ENCODE measurements around the gene RASGRP3. TPM values are rescaled to one million over a fixed set of nuclear protein-coding genes. Genes with fewer than 3 reads are reported as not detected.

The RASGRP3 gene
- total RNA-seq, 4 donors from 2014 or later: 3.7 to 10.6 (median 6.7) TPM

DNA sequence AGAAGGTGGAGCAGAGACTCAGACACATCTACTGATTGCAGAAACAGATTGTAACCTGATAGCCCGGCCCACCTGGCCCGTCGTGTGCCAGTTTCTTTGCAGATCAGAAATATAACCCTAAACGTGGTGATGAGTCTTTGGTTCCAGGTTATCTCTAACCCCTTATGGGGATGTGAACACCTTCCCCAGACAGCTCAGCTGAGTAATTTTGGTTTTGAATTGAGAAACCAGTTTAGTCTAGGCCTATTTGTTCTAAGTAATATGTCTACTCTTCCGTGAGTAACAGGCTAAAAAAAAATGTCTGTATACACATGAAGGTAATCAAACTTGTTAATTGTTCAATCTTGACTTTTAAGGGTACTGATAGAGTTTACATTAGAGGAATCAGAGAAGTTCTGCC, 35.7 kb downstream of the RASGRP3 start:
- peaks cover 7 to 23% (median 14%) of the 10 kb centered on the region in 4 donors for H3K4me1 ChIP-seq
- H3K27ac ChIP-seq (replicated peaks in 1 of 4): no peak overlapping the region
- DNase-seq (ENCODE audit: extremely low spot score): no peak
- H3K36me3 ChIP-seq: peaks cover 0 to 22% (median 0%) of the 10 kb centered on the region in 4 donors
- intact Hi-C loops (cut with DNase I): no loop called here
- H3K4me3 ChIP-seq: no peak overlapping the region
- no peak for TF ChIP-seq EP300 (IDR thresholded peaks at IDR 0.05)
- no peak for TF ChIP-seq POLR2A (IDR thresholded peaks at IDR 0.05; ENCODE audit: low read depth)
- TF ChIP-seq POLR2AphosphoS5 (IDR thresholded peaks at IDR 0.05): no peak
- TF ChIP-seq, protein P1, sequence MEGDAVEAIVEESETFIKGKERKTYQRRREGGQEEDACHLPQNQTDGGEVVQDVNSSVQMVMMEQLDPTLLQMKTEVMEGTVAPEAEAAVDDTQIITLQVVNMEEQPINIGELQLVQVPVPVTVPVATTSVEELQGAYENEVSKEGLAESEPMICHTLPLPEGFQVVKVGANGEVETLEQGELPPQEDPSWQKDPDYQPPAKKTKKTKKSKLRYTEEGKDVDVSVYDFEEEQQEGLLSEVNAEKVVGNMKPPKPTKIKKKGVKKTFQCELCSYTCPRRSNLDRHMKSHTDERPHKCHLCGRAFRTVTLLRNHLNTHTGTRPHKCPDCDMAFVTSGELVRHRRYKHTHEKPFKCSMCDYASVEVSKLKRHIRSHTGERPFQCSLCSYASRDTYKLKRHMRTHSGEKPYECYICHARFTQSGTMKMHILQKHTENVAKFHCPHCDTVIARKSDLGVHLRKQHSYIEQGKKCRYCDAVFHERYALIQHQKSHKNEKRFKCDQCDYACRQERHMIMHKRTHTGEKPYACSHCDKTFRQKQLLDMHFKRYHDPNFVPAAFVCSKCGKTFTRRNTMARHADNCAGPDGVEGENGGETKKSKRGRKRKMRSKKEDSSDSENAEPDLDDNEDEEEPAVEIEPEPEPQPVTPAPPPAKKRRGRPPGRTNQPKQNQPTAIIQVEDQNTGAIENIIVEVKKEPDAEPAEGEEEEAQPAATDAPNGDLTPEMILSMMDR (IDR thresholded peaks at IDR 0.05): no peak
- 80% methylated on average over 5 of the region's 5 CpGs for WGBS
- H3K27me3 ChIP-seq: no peaks in the 10 kb centered on the region
- H3K9me3 ChIP-seq: no peaks in the 10 kb centered on the region

DNA sequence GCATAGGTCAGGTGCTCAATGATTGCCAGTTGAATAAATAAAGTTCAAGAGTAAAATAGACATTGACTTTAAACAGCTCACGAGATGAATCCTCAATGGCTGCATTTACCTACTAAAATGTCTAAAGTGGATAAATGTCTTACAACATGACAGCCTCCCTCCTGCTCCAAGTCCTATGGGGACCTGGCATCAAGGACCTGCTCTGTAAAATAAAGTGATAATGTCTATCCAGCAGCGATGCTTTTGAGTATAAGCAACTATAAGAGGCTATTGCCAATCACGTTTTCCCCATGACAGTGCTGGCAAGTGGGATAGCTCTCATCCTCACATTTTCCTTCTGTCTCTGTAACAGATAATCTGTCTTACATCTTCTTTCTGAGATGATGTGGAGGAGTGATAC, 37.0 kb downstream of the RASGRP3 start:
- WGBS: 61% methylated on average over 3 of the region's 3 CpGs
- no peak for DNase-seq (ENCODE audit: extremely low spot score)
- no peak overlapping the region for H3K27ac ChIP-seq (replicated peaks in 1 of 4)
- TF ChIP-seq POLR2A (IDR thresholded peaks at IDR 0.05; ENCODE audit: low read depth): no peak
- TF ChIP-seq, protein P1 (IDR thresholded peaks at IDR 0.05): no peak
- TF ChIP-seq POLR2AphosphoS5 (IDR thresholded peaks at IDR 0.05): no peak
- TF ChIP-seq EP300 (IDR thresholded peaks at IDR 0.05): no peak
- intact Hi-C loops (cut with DNase I): no loop called here
- no peaks in the 10 kb centered on the region for H3K9me3 ChIP-seq
- H3K36me3 ChIP-seq: peaks cover 0 to 34% (median 0%) of the 10 kb centered on the region in 4 donors
- peaks cover 7 to 23% (median 10%) of the 10 kb centered on the region in 4 donors for H3K4me1 ChIP-seq
- no peaks in the 10 kb centered on the region for H3K27me3 ChIP-seq
- H3K4me3 ChIP-seq: no peak overlapping the region

DNA sequence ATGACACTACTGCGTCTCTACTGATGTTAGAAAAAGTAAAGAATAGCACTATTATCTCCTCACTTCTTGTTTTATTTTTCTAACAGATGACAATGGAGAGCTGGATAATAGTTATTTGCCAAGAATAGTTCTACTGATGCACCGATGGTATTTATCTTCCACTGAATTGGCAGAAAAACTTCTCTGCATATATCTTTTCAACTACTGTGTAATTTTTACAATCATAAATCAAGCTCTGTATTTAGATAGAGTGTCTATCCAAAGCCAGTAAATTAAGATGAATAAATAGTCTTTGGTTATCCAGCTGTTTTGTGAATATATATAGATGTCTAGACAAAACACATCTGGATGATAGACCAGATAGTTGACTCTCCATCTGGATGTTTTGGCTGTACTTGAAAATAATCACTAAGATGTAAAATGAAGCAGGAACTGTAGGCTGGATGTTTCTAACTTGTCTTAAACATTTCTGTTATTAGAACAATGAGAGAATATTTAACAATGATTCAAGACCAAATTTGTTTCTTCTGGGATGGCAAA, 40.1 kb downstream of the RASGRP3 start:
- 61% methylated on average over 2 of the region's 2 CpGs for WGBS
- TF ChIP-seq POLR2AphosphoS5 (IDR thresholded peaks at IDR 0.05): no peak
- TF ChIP-seq EP300 (IDR thresholded peaks at IDR 0.05): no peak
- TF ChIP-seq, protein P1 (IDR thresholded peaks at IDR 0.05): no peak
- no peak for TF ChIP-seq POLR2A (IDR thresholded peaks at IDR 0.05; ENCODE audit: low read depth)
- DNase-seq (ENCODE audit: extremely low spot score): no peak
- Histone ChIP-seq H3K4me1 (peaks cover 1 to 8% (median 3%) of the 10 kb centered on the region in 4 donors), H3K4me3 (no peak overlapping the region), H3K36me3 (peaks cover 0 to 34% (median 0%) of the 10 kb centered on the region in 4 donors), H3K27me3 (no peaks in the 10 kb centered on the region), H3K9me3 (no peaks in the 10 kb centered on the region), H3K27ac (replicated peaks in 1 of 4) (no peak overlapping the region)
- intact Hi-C loops (cut with DNase I): no loop called here

DNA sequence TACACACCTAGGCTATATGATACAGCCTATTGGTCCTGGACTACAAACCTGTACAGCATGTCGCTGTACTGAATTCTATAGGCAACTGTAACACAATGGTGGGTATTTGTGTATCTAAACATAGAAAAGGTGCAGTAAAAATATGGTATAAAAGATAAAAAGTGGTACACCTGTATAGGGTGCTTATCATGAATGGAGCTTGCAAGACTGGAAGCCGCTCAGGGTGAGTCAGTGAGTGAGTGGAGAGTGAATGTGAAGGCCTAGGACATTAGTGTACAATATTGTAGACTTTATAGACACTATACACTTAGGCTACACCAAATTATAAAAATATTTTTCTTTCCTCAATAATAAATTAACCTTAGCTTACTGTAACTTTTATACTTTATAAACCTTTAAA, 41.8 kb downstream of the RASGRP3 start:
- intact Hi-C loops (cut with DNase I): no loop called here
- no peaks in the 10 kb centered on the region for H3K9me3 ChIP-seq
- H3K36me3 ChIP-seq: peaks cover 0 to 40% (median 0%) of the 10 kb centered on the region in 4 donors
- peak; percentile 64 for DNase-seq (ENCODE audit: extremely low spot score)
- peaks cover 14 to 24% (median 15%) of the 10 kb centered on the region in 4 donors for H3K4me1 ChIP-seq
- 94% methylated on average over 2 of the region's 2 CpGs for WGBS
- H3K27me3 ChIP-seq: no peaks in the 10 kb centered on the region
- H3K4me3 ChIP-seq: no peak overlapping the region
- TF ChIP-seq EP300 (IDR thresholded peaks at IDR 0.05): no peak
- H3K27ac ChIP-seq (replicated peaks in 1 of 4): no peak overlapping the region

DNA sequence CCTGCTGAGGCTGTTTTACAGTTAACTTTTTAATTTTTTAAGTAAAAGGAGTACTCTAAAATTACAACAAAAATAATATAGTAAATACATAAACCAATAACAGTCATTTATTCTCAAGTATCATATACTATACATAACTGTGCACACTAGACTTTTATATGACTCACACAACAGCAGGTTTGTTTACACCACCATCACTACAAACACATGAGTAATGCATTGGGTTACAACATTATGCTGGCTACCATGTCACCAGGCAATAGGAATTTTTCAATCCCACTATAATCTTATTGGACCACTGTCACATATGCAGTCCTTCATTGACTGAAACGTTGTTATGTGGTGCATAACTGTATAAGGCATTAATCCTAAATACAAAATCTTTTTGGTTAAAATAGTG, 42.5 kb downstream of the RASGRP3 start:
- 93% methylated on average over 1 of the region's 1 CpG for WGBS
- Histone ChIP-seq H3K9me3 (no peaks in the 10 kb centered on the region), H3K36me3 (peaks cover 0 to 40% (median 0%) of the 10 kb centered on the region in 4 donors), H3K27me3 (no peaks in the 10 kb centered on the region), H3K4me1 (peaks cover 14 to 25% (median 15%) of the 10 kb centered on the region in 4 donors), H3K27ac (replicated peaks in 1 of 4) (no peak overlapping the region), H3K4me3 (no peak overlapping the region)
- intact Hi-C loops (cut with DNase I): no loop called here
- TF ChIP-seq POLR2A (IDR thresholded peaks at IDR 0.05; ENCODE audit: low read depth): no peak
- TF ChIP-seq, protein P1 (IDR thresholded peaks at IDR 0.05): no peak
- peak; percentile 37 for DNase-seq (ENCODE audit: extremely low spot score)
